ENCODE measurements around the gene ELAVL4.
"Not testable (repeated sequence)": the region's sequence is repeated elsewhere in the genome, so short reads cannot be mapped to it uniquely, and the experiment has no call there.

ELAVL4 gene

DNA sequence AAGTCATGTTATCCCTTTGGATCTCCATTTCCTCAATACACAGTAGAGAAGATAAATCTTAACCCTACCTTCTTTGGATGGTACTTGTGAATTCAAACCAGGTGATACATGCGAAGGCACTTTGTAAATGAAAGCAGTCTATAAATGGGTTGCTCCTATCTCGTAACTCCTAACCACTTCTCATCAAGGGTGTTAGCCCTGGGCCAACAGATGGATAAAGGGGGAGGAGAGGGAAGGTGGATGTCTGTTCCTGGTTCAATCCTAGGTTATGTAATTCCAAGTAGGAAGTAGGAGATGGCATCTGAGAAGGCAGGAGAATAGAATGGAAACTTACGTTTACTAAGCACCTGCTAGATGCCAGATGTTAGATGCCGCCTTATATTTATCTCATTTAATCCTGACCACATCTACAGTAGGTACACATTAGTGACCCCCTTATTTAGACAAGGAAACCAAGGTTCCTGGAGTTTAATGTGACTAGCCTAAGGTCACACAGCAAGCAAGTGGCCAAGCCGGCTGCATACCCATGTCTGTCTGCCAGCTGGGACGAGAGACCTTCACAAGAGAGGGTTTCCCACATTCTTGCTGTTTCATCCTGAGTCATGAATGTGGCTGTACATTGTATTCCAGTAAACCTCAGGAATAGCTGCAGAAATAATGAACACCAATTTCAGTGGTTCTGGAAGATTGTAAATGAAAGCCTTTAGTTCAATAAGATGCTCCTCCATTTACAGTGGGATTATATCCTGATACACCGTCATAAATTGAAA is 47.7 kb downstream of the ELAVL4 start:
- no peak for TF ChIP-seq CTCF (IDR thresholded peaks at IDR 0.05; ENCODE audit: insufficient read depth, low read depth, low read length, missing control alignments)
- DNase-seq (ENCODE audit: low read depth): no peak
- H3K4me3 ChIP-seq (ENCODE audit: low read depth, low read length): no peak overlapping the region

GRCh38 chr1:50157306-50157941 is 48.7 kb downstream of the ELAVL4 start:
- TF ChIP-seq CTCF (IDR thresholded peaks at IDR 0.05; ENCODE audit: insufficient read depth, low read depth, low read length, missing control alignments): no peak
- no peak for DNase-seq (ENCODE audit: low read depth)
- no peak overlapping the region for H3K4me3 ChIP-seq (ENCODE audit: low read depth, low read length)

DNA sequence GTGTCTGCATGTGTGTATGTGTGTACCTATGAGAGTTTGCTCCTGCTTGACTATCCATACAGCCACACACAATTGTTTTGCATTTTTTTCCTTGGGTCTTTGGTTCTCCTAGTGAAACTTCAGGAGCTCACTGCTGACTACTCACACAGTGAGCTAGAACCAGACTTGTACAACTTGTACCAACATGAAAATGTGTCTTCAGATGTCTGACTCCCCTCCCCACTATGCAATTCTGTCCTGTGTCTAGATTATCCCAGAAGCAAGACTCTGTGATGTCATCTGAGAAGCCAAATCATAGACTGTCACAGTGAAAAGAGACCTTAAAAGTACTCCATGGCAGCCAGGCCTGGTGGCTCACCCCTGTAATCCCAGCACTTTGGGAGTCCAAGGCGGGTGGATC is 49.7 kb downstream of the ELAVL4 start:
- no peak overlapping the region for H3K4me3 ChIP-seq (ENCODE audit: low read depth, low read length)
- no peak for TF ChIP-seq CTCF (IDR thresholded peaks at IDR 0.05; ENCODE audit: insufficient read depth, low read depth, low read length, missing control alignments)

GRCh38 chr1:50163680-50164079 is 55.0 kb downstream of the ELAVL4 start:
- H3K4me3 ChIP-seq (ENCODE audit: low read depth, low read length): no peak overlapping the region
- no peak for TF ChIP-seq CTCF (IDR thresholded peaks at IDR 0.05; ENCODE audit: insufficient read depth, low read depth, low read length, missing control alignments)
- no peak for DNase-seq (ENCODE audit: low read depth)

More for the DNA sequence above, 49.7 kb downstream of the ELAVL4 start:
- no peak for DNase-seq (ENCODE audit: low read depth)

GRCh38 chr1:50166351-50166750 is 57.6 kb downstream of the ELAVL4 start:
- H3K4me3 ChIP-seq (ENCODE audit: low read depth, low read length); DNase-seq (ENCODE audit: low read depth): not testable (repeated sequence)

GRCh38 chr1:50172299-50172698 is 63.6 kb downstream of the ELAVL4 start:
- H3K4me3 ChIP-seq (ENCODE audit: low read depth, low read length): no peak overlapping the region
- no peak for TF ChIP-seq CTCF (IDR thresholded peaks at IDR 0.05; ENCODE audit: insufficient read depth, low read depth, low read length, missing control alignments)
- no peak for DNase-seq (ENCODE audit: low read depth)

DNA sequence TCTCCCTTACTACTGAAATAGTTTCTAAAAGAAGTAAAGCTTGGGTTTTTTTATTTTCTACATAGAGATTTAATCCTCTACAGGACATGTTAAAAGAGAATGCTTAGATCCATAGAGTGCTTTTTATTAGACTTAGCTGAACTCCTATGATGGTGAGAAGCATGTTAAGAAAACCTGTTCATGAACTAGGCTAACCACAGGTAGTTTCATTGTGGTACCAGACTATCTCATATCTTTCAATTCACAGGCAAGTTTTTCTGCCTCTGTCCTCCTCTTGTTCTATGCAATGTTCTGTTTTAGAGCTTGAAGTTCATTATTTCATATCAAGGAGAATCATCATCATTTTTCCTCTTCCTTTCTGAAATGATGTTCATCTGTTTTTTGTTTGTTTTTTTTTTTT is 65.4 kb downstream of the ELAVL4 start:
- H3K4me3 ChIP-seq (ENCODE audit: low read depth, low read length): no peak overlapping the region
- TF ChIP-seq CTCF (IDR thresholded peaks at IDR 0.05; ENCODE audit: insufficient read depth, low read depth, low read length, missing control alignments): no peak
- DNase-seq (ENCODE audit: low read depth): peak; percentile 1
